GM21825 (cell line): ENCODE results near the gene SH3RF2.
"Not testable (repeated sequence)": the region's sequence is repeated elsewhere in the genome, so short reads cannot be mapped to it uniquely, and the experiment has no call there.

Source experiments
- ATAC-seq: cut with Tn5 transposase; IDR thresholded peaks from one replicate; pipeline ENCODE4 v1.9.1; 2021; ENCODE audit warnings: mild to moderate bottlenecking, moderate library complexity; ENCODE audit not compliant: unreplicated experiment

Gene SH3RF2

DNA sequence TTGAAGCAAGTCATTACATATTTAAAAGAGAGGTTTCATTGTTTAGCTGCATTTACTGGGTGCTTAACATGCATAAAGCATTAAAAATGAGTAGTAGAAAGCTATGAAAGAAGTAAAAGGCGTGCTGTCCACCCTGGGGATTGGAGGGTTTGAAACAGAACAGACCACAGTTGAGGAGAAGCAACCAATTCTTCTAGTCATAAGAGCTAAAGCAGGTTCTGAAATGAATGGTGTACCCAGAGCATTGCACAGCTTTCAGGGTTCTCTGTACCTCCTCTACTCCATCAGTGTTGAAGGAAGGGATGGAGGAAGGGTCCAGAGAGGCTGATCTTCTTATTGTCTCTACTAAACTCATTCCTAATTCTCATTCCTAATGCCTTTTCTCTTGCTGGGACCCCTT is 68.9 kb downstream of the SH3RF2 start:
- ATAC-seq: no peak

DNA sequence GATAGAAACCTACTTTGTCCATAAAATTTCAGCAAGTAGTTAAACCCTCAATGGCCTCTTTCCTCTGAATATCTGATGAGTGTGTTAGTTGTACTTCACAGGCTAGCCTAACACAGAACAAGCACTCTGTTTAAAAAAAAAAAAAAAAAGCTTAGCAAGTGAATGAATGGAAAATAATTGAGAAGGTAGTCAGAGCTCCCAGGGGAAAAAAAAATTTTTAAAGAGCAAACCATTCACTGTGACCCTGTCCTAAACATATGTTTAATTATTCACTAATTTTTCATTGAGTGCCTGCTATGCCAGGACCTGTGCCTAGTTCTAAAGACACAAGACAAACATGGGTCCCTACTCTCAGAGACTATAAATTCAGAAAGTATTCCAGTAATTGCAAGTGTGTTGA is 69.3 kb downstream of the SH3RF2 start:
- ATAC-seq: no peak

DNA sequence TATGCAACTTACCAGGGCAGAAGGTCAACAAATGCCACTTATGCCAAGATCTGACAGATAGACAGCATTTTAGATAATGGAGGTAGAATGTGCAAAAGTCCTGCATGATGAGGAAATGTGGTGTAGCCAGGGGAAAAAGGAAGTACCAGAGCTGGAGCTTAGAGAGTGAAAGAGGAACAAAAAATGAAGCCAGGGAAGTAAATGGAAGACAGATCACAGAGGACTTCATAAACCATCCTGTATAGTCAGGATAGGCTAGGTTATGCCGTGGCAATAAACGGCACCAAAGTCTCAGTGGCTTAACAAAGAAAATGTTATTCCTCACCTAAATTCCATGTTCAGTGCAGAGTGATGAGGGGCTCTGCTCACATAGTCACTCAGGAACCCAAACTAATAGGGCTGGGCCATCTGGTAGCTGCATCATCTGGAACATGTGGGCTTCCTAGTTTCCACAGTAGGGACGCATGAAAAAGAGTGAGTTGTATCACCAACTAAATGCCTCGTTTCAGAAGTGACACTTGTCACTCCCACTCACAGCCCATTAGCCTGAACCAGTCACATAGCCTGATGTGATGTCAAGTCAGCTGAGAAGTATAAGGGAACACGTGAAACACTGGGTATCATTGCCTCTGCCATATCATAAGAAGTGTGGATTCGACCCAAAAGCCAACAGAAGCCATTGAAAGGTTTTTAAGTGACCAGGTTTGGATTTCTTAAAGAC is 70.3 kb downstream of the SH3RF2 start:
- ATAC-seq: no peak

DNA sequence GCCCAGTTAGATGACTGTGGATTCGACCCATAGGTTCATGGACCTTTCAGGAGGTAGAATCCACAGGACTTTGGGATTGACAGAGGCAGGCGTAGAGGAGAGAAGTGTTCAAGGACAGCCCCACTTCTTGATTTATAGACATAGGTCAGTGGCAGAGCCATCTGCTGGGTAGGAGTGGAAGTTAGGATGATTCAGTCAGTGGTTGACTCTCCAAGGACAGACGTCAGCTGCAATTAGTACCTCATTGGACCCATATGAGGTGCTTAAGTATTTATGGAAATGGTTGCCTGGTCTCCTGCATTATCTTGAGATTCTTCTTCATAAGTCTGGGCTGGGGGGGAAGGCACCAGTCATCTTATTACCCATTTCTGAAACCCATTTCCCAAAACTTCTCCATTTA is 70.9 kb downstream of the SH3RF2 start:
- no peak for ATAC-seq

DNA sequence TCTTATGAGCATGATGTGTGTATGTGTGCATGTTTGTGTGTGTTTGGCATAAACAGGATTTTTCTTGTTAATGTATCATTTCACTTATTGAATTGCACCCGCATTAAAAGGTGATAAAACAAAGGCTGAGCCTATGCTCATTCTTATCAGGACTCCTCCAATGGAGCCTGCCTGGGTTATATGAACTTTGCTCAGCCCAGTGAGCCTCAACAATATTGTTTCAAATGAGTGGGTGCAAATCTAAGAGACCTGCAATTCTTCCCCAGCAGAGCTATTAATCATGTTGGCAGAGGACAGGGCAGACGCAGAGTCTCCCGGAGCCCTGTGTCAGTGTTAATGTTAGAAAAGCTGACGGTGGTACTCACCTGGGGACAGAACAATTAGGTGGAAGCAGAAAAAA is 71.6 kb downstream of the SH3RF2 start:
- no peak for ATAC-seq

DNA sequence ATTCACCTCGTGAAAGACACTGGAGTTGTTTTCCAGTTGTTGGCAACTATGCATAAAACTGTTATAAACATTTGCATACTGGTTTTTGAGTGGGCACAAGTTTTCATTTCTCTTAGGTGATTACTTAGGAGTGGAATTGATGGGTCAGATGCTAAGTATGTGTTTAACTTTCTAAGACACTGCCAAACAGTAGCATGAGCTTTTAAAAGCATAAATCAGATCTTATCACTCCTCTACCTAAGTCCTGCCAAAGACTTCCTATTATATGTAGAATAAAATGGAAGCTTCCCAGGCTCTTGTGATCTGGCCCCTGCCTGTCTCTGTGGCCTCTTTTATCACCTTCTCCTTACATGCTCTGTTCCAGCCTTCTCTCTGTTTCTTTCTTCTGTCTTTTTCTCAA is 72.6 kb downstream of the SH3RF2 start:
- ATAC-seq: no peak

DNA sequence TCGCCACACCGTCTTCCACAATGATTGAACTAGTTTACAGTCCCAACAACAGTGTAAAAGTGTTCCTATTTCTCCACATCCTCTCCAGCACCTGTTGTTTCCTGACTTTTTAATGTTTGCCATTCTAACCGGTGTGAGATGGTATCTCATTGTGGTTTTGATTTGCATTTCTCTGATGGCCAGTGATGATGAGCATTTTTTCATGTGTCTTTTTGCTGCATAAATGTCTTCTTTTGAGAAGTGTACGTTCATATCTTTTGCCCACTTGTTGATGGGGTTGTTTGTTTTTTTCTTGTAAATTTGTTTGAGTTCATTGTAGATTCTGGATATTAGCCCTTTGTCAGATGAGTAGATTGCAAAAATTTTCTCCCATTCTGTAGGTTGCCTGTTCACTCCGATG is 74.1 kb downstream of the SH3RF2 start:
- not testable (repeated sequence) for ATAC-seq

DNA sequence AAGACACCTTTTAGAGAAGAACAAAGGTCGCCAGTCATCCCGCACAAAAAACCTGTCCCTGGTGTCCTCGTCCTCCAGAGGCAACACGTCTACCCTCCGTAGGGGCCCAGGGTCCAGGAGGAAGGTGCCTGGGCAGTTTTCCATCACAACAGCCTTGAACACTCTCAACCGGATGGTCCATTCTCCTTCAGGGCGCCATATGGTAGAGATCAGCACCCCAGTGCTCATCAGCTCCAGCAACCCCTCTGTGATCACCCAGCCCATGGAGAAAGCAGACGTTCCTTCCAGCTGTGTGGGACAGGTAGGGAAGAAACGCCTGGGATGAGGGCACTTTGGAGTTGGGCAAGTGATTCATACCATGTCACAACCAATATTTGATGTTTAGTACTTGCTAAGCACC is 77.4 kb downstream of the SH3RF2 start:
- ATAC-seq: no peak

DNA sequence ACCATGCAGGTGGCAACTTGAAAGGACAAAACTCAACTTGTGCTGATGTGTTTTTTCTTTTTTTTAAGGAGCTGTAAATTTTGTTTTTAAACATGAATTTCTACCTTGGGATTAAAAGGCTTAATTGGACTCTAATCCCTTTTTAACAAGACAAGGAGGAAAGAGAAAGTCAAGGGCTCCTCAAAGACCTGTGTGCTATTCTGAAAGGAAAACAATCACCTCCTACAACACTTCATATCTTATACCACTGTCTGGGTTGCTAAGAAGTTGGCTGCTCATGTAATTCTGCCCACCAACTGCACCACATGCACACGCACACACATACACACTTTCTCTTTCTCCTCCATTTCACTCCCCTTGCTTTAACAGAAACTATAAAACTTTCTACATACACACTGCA is 78.6 kb downstream of the SH3RF2 start:
- ATAC-seq: no peak

DNA sequence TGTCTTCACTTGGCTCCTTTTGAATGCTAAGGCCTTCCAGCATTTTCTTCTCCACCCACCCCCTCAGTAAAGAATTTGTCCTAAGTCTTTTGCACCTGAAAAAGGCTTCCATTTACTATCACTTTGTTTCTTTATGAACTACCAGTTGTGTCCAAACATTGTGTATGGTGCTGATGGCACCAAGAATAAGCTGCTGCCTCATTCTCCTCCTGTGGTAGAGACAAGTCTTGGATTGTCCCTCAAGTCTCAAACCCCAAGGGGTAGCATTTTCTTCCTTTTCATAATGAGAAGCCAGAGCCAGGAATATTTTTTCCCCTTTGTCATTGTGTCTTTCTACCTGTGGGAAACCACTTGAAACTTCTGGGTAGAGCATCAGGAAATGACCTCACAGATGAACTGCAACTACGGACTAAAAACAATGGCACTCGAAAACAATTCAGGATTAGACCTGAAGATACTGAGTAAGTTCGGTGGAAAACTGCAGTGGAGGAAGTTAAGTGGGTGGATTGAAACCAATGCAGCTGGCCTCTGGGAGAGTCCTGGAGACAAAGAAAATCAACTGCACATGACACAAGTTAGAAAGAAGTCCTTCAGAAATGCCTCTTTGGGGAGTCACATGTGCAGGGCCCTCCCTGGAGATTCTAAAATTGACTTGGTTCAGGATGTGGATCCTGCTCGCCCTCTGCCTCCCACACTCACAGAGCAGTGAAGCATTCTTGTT is 80.5 kb downstream of the SH3RF2 start:
- ATAC-seq: no peak

DNA sequence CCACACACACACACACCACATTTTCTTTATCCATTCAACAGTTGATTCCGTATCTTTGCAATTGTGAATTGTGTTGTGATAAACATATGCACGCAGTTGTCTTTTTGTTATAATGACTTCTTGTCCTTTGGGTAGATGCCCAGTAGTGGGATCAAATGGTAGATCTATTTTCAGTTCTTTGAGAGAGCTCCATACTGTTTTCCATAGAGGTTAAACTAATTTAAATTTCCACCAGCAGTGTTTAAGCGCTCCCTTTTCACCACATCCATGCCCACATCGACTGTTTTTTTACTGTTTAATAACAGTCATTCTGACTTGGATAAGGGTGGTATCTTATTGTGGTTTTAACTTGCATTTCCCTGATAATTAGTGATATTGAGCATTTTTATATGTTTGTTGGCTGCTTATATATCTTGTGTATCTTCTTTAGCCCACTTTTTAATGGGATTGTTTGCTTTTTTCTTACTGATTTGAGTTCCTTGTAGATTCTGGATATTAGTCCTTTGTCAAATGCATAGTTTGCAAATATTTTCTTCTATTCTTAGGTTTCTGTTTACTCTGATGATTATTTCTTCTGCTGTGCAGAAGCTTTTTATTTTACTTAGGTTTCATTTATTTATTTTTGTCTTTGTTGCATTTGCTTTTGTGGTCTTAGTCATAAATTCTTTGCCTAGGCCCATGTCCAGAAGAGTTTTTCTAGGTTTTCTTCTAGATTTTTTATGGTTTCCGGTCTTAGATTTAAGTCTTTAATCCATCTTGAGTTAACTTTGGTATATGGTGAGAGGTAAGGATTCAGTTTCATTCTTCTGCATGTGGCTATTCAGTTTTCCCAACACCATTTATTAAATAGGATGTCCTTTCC is 82.4 kb downstream of the SH3RF2 start:
- no peak for ATAC-seq

DNA sequence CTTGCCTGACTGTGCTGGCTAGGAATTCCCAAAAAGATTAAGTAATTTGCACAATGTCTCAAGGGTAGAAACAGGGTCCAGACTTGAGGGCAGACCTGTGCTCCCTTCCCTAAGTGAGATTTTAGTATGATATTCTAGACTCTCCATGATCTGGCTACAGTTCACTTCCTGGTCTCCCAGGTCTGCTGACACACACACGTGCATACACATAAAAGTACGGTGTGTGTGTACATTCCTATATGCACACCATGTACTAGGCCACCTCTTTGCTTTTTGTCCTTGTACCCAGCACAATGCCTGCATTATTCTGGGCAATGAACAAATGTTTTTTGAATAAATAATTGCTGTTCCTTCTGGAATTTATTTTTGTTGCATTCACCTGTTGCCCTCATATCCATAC is 83.7 kb downstream of the SH3RF2 start:
- ATAC-seq: no peak

DNA sequence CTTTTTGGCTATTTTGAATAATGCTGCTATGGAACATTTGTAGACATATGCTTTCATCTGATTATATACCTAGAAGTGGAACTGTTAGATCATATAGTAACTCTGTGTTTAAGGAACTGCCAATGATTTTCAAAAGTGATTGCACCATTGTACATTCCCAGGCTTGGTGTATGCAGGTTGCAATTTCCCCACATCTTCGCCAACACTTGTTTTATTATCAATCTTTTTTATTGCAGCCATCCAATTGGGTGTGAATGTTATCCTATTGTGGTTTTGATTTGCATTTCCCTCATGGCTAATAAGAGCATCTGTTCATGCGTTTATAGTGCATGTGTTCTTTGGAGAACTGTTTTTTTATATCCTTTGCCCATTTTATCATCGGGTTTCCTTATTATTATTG is 87.7 kb downstream of the SH3RF2 start:
- no peak for ATAC-seq

DNA sequence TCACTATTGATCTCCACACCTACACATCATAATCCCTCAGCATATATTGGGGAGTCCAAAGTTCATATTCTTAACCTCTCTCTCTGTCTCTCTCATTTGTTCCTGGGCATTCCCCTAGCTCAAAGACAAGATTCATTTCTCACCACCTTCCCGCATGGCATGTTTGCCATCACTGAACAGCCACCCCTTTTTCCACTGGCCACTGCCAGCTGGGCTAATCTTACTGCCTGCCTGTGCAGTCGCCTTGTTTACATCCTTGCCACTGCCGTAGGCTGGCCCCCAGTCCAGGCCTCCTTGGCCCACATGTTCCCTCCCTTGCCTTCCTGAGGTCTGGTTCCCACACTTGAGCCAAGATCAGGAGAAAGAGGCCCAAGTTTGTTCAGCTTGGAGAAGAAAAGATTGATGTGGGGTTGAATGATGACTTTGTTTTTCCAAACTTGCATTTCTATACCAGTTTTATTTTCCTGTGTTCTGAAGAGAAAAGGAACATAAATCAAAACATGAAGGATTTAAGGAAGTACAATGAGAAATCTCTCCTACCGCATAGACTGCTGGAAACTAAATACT is 88.8 kb downstream of the SH3RF2 start:
- no peak for ATAC-seq

DNA sequence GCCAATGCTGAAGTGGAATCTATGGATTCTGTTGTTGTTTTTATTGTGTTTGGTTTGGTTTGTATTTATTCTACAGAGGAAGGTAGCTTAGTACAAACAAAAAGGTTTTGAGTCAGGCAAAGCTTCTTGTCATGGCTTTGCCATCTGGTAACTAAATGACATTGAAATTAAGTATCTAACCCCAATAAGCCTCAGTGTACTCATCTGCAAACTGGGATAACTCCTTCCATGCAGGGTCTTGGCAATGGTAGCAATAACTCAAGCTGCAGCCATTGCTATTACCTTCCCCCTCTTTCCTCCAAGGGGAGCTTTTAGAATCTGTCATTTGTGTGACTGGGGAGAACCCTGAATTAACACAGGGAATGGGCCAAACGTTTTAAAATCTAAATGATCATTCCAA is 89.3 kb downstream of the SH3RF2 start:
- no peak for ATAC-seq

DNA sequence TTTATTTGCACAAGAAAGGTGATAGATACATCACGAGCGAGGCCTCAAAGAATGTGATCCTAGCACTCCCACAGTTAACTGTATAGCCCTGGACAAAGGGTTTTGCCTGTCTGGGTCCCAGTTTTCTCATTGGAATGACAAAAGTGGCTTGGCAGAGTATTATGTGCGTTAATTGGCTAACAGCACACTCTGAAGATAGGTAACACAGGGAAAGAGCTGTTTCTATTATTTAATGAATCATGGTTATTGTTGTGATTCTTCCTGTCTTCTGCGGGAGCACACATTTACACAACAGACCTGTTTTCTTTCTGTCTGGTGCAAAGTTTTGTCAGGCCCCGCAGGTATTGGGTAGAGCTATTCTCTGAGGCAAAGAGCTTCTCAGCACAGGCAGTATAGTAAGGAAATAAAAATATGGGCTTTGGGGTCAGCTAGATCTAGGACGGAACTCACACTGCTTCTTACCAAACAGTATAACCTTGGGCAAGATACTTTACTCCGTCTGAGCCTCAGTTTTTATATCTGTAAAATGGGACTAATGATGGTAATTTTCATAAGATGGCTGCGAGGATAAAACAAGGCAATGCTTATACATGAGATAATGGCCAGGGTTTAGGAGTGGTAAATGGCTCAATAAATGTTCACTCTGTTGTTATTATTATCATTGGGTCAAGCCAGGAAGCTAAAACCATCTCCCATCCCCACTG is 90.1 kb downstream of the SH3RF2 start:
- ATAC-seq: no peak

DNA sequence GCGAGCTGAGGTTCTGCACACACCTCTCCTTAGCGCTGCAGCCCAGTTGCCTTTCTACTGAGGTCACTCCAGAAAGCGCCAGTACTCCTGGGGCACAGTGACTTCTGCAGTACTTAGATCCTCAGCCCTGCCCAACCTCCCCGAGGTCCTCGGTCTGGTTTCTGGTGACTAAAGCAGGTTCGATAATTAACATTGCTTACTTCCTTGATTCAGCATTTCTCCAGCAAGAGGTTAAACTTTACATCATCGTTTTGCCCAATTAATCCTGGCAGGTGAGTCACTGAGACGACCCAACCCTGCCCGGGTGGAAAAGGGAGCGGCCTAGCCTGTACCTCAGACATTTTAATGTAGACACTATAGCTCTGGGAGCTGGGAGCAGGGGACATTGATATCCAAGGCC is 91.4 kb downstream of the SH3RF2 start:
- no peak for ATAC-seq

DNA sequence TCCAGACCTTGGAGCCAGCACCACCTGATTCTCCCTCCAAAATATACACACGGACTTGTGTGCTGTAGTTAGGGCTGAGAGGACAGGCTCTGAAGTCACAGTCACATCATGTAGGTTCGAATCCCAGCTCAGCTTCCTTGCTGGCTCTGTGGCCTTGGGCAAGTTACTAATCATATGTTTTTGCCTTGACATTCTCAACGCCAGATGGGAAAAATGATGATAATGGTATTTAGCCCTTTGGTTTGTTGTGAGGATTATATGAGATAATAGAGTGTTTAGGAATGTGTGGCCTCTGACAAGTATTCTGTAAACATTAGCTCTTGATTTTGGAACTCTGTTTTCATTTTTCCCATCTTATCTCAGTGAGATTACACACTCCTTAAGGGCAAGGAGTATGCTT is 96.5 kb downstream of the SH3RF2 start:
- no peak for ATAC-seq

DNA sequence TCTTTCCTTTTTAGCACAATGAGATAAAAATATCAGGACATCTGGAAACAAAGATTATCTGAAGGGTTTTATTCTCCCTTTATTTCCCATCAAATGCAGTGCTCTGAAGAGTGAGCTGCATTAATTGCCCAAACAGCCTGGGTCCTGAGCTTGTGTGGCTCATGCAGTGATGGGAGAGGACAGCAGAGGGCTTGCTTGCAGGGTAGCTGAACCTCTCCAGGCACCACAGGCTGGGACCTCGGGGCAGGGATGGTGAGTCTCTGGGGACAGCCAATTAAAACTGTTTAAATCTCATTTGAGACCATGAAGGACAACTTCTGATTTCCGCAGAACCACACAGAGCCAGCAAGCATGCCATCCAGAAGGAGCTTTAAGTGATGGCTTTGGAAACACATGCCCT is 97.7 kb downstream of the SH3RF2 start:
- ATAC-seq: no peak

DNA sequence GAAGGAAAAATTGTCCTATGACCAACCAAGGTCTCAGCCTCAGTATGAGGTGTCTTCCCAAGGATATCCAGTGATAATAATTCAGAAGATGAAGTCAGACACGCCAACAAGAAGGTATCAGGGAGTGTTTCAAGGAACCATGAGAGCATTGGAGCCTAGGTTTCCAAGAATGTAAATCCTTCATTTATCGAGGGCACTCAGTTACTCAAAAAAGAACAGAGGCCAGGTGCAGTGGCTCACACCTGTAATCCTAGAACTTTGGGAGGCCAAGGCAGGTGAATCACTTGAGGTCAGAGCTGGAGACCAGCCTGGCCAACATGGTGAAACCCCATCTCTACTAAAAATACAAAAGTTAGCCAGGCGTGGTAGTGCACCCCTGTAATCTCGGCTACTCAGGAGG is 98.2 kb downstream of the SH3RF2 start:
- no peak for ATAC-seq

DNA sequence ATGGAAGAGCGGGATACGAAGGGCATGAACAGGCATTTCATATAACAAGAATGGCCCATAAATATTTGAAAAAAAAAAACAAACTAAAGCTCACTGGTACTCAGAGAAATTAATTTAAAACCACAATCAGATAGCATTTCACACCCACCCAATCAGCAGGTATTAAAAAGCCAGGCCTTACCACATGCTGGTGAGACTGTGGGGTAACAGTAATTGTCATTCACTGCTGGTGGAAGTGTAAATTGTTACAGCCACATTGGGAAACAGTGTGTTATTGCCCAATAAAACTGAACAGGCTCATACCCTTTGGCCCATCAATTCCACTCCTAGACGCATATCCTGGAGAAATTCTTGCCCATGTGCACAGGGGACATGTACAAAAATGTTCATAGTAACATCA is 103.0 kb downstream of the SH3RF2 start:
- ATAC-seq: no peak
